CD4-positive, CD25-positive, alpha-beta regulatory T cell (primary cell): ENCODE results near the gene PAFAH2. TPM values are rescaled to one million over a fixed set of nuclear protein-coding genes. Genes with fewer than 3 reads are reported as not detected.

Experiments
- ATAC-seq, 2 donors: fragments of 150-1000 bp; cut with Tn5 transposase; one replicate each; pipeline ENCODE4 v1.10.0; 2021; ENCODE audit warnings: low read depth in 2 of 2, moderate number of reproducible peaks in 2 of 2, moderate library complexity in 1 of 2
- DNase-seq, 3 donors: peaks; one replicate each; pipeline versions ENCODE4 v3.0.0 to v3.0.0-alpha.2; 2012 to 2022; ENCODE audit warnings: mixed read lengths in 1 of 3
- H3K27ac ChIP-seq: one replicate; pipeline ENCODE4 v1.7.0; 2013; ENCODE audit warnings: mild to moderate bottlenecking, low read length; ENCODE audit not compliant: insufficient read depth, poor library complexity, severe bottlenecking
- H3K27me3 ChIP-seq: one replicate; pipeline ENCODE4 v1.7.0; 2013; ENCODE audit warnings: low read length; ENCODE audit not compliant: control insufficient read depth, insufficient read depth
- H3K36me3 ChIP-seq: one replicate; pipeline ENCODE4 v1.7.0; 2013; ENCODE audit warnings: mild to moderate bottlenecking, low read length, moderate library complexity; ENCODE audit not compliant: control insufficient read depth, insufficient read depth
- H3K4me1 ChIP-seq: 2 replicates; pipeline ENCODE4 v1.7.0; 2013; ENCODE audit warnings: mild to moderate bottlenecking, low read length; ENCODE audit not compliant: insufficient read depth, control insufficient read depth, poor library complexity, severe bottlenecking
- H3K4me3 ChIP-seq: one replicate; pipeline ENCODE4 v1.7.0; 2013; ENCODE audit warnings: low read depth, mild to moderate bottlenecking, low read length, moderate library complexity
- H3K9me3 ChIP-seq, 2 experiments: 1 replicate in 1 of 2; 2 replicates in 1 of 2; pipeline ENCODE4 v1.7.0; 2013; ENCODE audit warnings: low read length in 2 of 2, mild to moderate bottlenecking in 1 of 2, moderate library complexity in 1 of 2; ENCODE audit not compliant: control insufficient read depth in 2 of 2
- H3K27ac Mint-ChIP-seq, 3 donors: one replicate each; pipeline ENCODE4 v1.8.0; 2020 to 2022; ENCODE audit warnings: mild to moderate bottlenecking in 3 of 3, mixed read lengths in 3 of 3, moderate library complexity in 2 of 3
- H3K27me3 Mint-ChIP-seq: one replicate; pipeline ENCODE4 v1.8.0; 2022; ENCODE audit warnings: mild to moderate bottlenecking, mixed read lengths
- H3K36me3 Mint-ChIP-seq: one replicate; pipeline ENCODE4 v1.8.0; 2020; ENCODE audit warnings: mixed read lengths
- H3K4me1 Mint-ChIP-seq, 4 donors: one replicate each; pipeline ENCODE4 v1.8.0; 2020 to 2022; ENCODE audit warnings: mixed read lengths in 4 of 4, mild to moderate bottlenecking in 1 of 4
- H3K4me3 Mint-ChIP-seq, 4 donors: one replicate each; pipeline ENCODE4 v1.8.0; 2020 to 2022; ENCODE audit warnings: mild to moderate bottlenecking in 4 of 4, mixed read lengths in 4 of 4, moderate library complexity in 3 of 4
- H3K9me3 Mint-ChIP-seq, 7 donors: one replicate each; pipeline ENCODE4 v1.8.0; 2020 to 2022; ENCODE audit warnings: mixed read lengths in 7 of 7, mild to moderate bottlenecking in 3 of 7, moderate library complexity in 2 of 7
- polyA plus RNA-seq, 4 donors: library from polyadenylated mRNA; unstranded; fragments of 300-500 nt; fragmentation: Illumina TruSeq; gene quantifications; one replicate each; pipeline ENCODE4 v1.2.3, GENCODE V29; 2021
- total RNA-seq: library from RNA; stranded (reverse); gene quantifications from one replicate; pipeline ENCODE4 v1.2.3, GENCODE V29; 2022

PAFAH2 gene
- total RNA-seq (10.7 TPM), polyA plus RNA-seq (10 to 100 TPM; 12.4 to 26.3 (median 17.7) TPM)

DNA sequence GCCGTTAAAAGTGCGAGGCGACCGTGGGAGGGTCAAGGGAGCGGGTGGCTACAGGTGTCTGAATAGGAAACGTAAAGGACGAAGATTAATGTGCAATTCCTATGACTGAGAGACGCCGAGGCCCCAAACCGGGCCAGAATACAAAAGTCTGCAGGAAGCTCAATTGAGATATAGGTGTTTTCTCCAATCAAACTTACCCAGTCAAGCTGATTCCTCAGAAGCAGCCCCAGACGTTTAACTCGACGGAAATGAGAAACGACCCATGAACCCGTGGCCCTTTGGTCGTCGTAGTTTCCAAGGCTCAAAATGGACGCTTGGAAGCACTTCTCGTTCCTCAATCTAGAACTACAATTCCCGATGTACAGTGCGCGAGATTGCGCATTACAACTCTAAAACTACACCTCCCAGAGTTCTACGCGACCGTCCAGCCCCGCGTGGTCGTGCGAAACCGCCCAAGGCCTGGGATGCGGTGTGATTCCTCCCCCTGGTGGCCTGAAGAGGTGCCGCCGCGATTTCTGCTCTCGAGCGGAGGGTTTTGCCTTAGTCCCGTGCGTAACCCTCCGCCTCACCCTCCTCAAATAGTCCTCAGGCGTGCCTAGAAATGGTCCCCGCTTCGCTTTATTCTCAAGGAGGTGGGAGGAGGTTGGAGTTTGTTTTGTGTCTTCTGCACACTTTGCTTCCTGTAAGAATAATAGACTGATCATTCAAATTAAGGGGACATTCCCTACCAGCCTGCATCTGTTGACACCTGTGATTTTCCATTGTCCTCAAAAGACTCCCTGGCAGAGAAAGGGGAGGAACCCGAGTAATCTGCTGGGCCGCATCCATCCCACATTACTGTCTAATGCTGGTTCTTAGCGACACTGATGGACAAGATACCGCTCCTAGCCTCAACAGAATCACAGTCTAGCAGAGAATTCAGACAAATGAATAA is at the start of gene PAFAH2:
Gene PAFAH2 (minus strand): TSS at position 236 of the 934 bp plus-strand sequence. CDS start 7,247 bp downstream, outside the sequence.
- Histone ChIP-seq H3K36me3 (no peaks in the 10 kb centered on the region), H3K27me3 (no peaks in the 10 kb centered on the region), H3K4me1 (peaks cover 27% of the 10 kb centered on the region), H3K9me3 (no peaks in the 10 kb centered on the region), H3K4me3 (peak within 1 kb of the TSS; percentile 80), H3K27ac (peak within 1 kb of the TSS; percentile 94)
- Mint-ChIP-seq H3K36me3 (no peaks in the 10 kb centered on the region), H3K4me1 (peaks cover 6 to 48% (median 16%) of the 10 kb centered on the region in 4 donors), H3K4me3 (peak within 1 kb of the TSS; percentile 94 to 97 (median 96)), H3K27ac (peak within 1 kb of the TSS; percentile 98 to 100 (median 99)), H3K27me3 (peaks cover 10% of the 10 kb centered on the region), H3K9me3 (no peaks in the 10 kb centered on the region)
- ATAC-seq: peak; percentile 98
- DNase-seq: peak; percentile 95 to 100 (median 98)

GRCh38 chr1:26047278-26047874 is 49.5 kb upstream of the PAFAH2 start:
- ATAC-seq (no peak), DNase-seq (no peak)
- Mint-ChIP-seq H3K27me3 (peaks cover 77% of the 10 kb centered on the region), H3K4me1 (peaks cover 0 to 4% (median 0%) of the 10 kb centered on the region in 4 donors), H3K36me3 (no peaks in the 10 kb centered on the region), H3K27ac (no peak overlapping the region), H3K9me3 (no peaks in the 10 kb centered on the region), H3K4me3 (no peak overlapping the region)
- Histone ChIP-seq H3K36me3 (no peaks in the 10 kb centered on the region), H3K4me1 (peaks cover 3% of the 10 kb centered on the region), H3K4me3 (no peak overlapping the region), H3K27me3 (peaks cover 17% of the 10 kb centered on the region), H3K27ac (no peak overlapping the region), H3K9me3 (no peaks in the 10 kb centered on the region)

- peaks cover 77% of the 10 kb centered on the region for H3K27me3 Mint-ChIP-seq
- H3K27ac Mint-ChIP-seq: no peak overlapping the region
- H3K4me3 ChIP-seq: no peak overlapping the region
- H3K27me3 ChIP-seq: peaks cover 17% of the 10 kb centered on the region
- ATAC-seq (no peak), DNase-seq (no peak)
- no peaks in the 10 kb centered on the region for H3K36me3 Mint-ChIP-seq
- peaks cover 3% of the 10 kb centered on the region for H3K4me1 ChIP-seq
- H3K27ac ChIP-seq: no peak overlapping the region
- H3K4me1 Mint-ChIP-seq: peaks cover 0 to 4% (median 0%) of the 10 kb centered on the region in 4 donors
- H3K4me3 Mint-ChIP-seq: no peak overlapping the region
- no peaks in the 10 kb centered on the region for H3K9me3 ChIP-seq
- no peaks in the 10 kb centered on the region for H3K9me3 Mint-ChIP-seq
- no peaks in the 10 kb centered on the region for H3K36me3 ChIP-seq
Observed at GRCh38 chr1:26046246-26047095, 48.6 kb upstream of the PAFAH2 start.

DNA sequence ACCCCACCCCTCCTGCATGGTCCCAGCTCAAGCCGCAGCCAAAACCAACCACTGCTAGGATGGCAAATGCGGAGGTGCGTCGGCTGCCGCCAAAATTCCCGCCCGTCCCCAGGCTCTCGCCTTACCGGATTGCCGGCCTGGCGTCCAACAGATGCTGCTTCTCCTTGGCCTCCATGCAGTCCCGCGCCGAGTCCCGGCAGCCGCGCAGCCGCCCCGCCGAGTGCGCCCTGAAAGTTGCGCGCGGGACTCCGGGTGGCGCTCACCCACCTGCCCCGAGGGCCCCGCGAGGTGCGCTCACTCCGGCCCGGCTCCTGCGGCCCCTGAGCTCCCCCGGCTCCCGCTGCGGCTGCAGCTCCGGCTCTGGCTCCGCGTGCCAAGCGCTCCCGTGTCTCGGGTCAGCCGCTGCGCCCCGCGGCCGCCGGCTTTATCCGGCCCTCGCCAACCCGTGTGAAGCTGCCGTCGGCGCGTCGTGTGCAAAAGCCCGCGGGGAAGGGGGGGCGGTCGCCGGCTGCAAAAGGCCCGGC is 47.9 kb upstream of the PAFAH2 start, which contains the start of gene SLC30A2:
Gene SLC30A2 (minus strand): TSS at position 397 of the 524 bp plus-strand sequence. CDS start 222 bp downstream, at position 175.
- Histone ChIP-seq H3K27ac (no peak within 1 kb of the TSS), H3K9me3 (no peaks in the 10 kb centered on the region), H3K36me3 (no peaks in the 10 kb centered on the region), H3K4me3 (no peak within 1 kb of the TSS), H3K27me3 (peaks cover 17% of the 10 kb centered on the region), H3K4me1 (peaks cover 3% of the 10 kb centered on the region)
- Mint-ChIP-seq H3K27me3 (peaks cover 74% of the 10 kb centered on the region), H3K4me1 (peaks cover 0 to 4% (median 0%) of the 10 kb centered on the region in 4 donors), H3K27ac (no peak within 1 kb of the TSS), H3K36me3 (no peaks in the 10 kb centered on the region), H3K4me3 (no peak within 1 kb of the TSS), H3K9me3 (no peaks in the 10 kb centered on the region)
- DNase-seq (no peak), ATAC-seq (no peak)

GRCh38 chr1:26044971-26045721 is 47.3 kb upstream of the PAFAH2 start:
- H3K27ac ChIP-seq: no peak overlapping the region
- no peaks in the 10 kb centered on the region for H3K9me3 ChIP-seq
- DNase-seq: no peak
- H3K4me1 ChIP-seq: peaks cover 3% of the 10 kb centered on the region
- peaks cover 0 to 4% (median 0%) of the 10 kb centered on the region in 4 donors for H3K4me1 Mint-ChIP-seq
- H3K27me3 ChIP-seq: peaks cover 17% of the 10 kb centered on the region
- H3K9me3 Mint-ChIP-seq: no peaks in the 10 kb centered on the region
- no peaks in the 10 kb centered on the region for H3K36me3 Mint-ChIP-seq
- peaks cover 72% of the 10 kb centered on the region for H3K27me3 Mint-ChIP-seq
- ATAC-seq: no peak
- no peak overlapping the region for H3K27ac Mint-ChIP-seq
- H3K4me3 ChIP-seq: no peak overlapping the region
- H3K4me3 Mint-ChIP-seq: no peak overlapping the region
- no peaks in the 10 kb centered on the region for H3K36me3 ChIP-seq

- no peak overlapping the region for H3K27ac Mint-ChIP-seq
- no peak overlapping the region for H3K27ac ChIP-seq
- ATAC-seq: no peak
- H3K27me3 Mint-ChIP-seq: peaks cover 69% of the 10 kb centered on the region
- H3K36me3 Mint-ChIP-seq: no peaks in the 10 kb centered on the region
- no peaks in the 10 kb centered on the region for H3K9me3 ChIP-seq
- H3K4me3 ChIP-seq: no peak overlapping the region
- DNase-seq: no peak
- H3K4me1 Mint-ChIP-seq: peaks cover 0 to 4% (median 0%) of the 10 kb centered on the region in 4 donors
- peaks cover 3% of the 10 kb centered on the region for H3K4me1 ChIP-seq
- H3K36me3 ChIP-seq: no peaks in the 10 kb centered on the region
- no peaks in the 10 kb centered on the region for H3K9me3 Mint-ChIP-seq
- peaks cover 17% of the 10 kb centered on the region for H3K27me3 ChIP-seq
- H3K4me3 Mint-ChIP-seq: no peak overlapping the region
Observed at GRCh38 chr1:26044414-26044813, 46.6 kb upstream of the PAFAH2 start.
